Suprapubic skin (tissue), 4 donors: ENCODE results near the gene LGR4. TPM values are rescaled to one million over a fixed set of nuclear protein-coding genes. Genes with fewer than 3 reads are reported as not detected.

ENCODE experiments used
- DNase-seq, 2 donors: peaks; one replicate each; pipeline ENCODE4 v3.0.0-alpha.2; 2019; ENCODE audit warnings: low spot score in 2 of 2
- H3K27ac ChIP-seq: fragments of 200-600 bp; sonication (generic); one replicate; pipeline ENCODE4 v1.5.1; 2019
- H3K27me3 ChIP-seq: fragments of 200-600 bp; sonication (generic); one replicate; pipeline ENCODE4 v1.5.1; 2019
- H3K36me3 ChIP-seq: fragments of 200-600 bp; sonication (generic); one replicate; pipeline ENCODE4 v1.5.1; 2019
- H3K4me1 ChIP-seq: fragments of 200-600 bp; sonication (generic); one replicate; pipeline ENCODE4 v1.5.1; 2019
- H3K4me3 ChIP-seq: fragments of 200-600 bp; sonication (generic); one replicate; pipeline ENCODE4 v1.5.1; 2019; ENCODE audit warnings: mild to moderate bottlenecking
- H3K9me3 ChIP-seq: fragments of 200-600 bp; sonication (generic); one replicate; pipeline ENCODE4 v1.5.1; 2019
- EP300 ChIP-seq: sonication (generic); formaldehyde crosslinking; IDR thresholded peaks from one replicate; pipeline ENCODE4 v1.6.1; 2017; ENCODE audit warnings: antibody characterized with exemption
- POLR2A ChIP-seq, 2 donors: fragments of 450-650 bp; IDR thresholded peaks; one replicate each; pipeline ENCODE4 v1.6.1; 2017; ENCODE audit warnings: antibody characterized with exemption in 2 of 2, mild to moderate bottlenecking in 2 of 2, moderate library complexity in 2 of 2
- POLR2AphosphoS5 ChIP-seq, 3 donors: sonication (generic); formaldehyde crosslinking; IDR thresholded peaks; one replicate each; pipeline ENCODE4 v1.6.1; 2017; ENCODE audit warnings: antibody characterized with exemption in 3 of 3
- WGBS: methylation state at CpG from one replicate; pipeline ENCODE4 v1.1.5; 2018; 5-methylcytosine and 5-hydroxymethylcytosine counted together
- total RNA-seq, 4 donors: library from RNA; depleted of rRNA; stranded (reverse); fragments of >200 nt; gene quantifications; one replicate each; pipeline ENCODE4 v1.1.0, GENCODE V29; 2016
- TF ChIP-seq, protein P1 (sequence below), 2 donors: fragments of 200-600 bp in 1 of 2; fragments of 450-650 bp in 1 of 2; sonication (generic) in 1 of 2; IDR thresholded peaks; one replicate each; pipeline ENCODE4 v1.5.1; 2016 to 2019; ENCODE audit warnings: antibody characterized with exemption in 2 of 2, mild to moderate bottlenecking in 1 of 2, moderate library complexity in 1 of 2

The LGR4 gene
- total RNA-seq, 4 donors from 2014 or later: 54.7 to 143 (median 66.4) TPM

- TF ChIP-seq, protein P1, sequence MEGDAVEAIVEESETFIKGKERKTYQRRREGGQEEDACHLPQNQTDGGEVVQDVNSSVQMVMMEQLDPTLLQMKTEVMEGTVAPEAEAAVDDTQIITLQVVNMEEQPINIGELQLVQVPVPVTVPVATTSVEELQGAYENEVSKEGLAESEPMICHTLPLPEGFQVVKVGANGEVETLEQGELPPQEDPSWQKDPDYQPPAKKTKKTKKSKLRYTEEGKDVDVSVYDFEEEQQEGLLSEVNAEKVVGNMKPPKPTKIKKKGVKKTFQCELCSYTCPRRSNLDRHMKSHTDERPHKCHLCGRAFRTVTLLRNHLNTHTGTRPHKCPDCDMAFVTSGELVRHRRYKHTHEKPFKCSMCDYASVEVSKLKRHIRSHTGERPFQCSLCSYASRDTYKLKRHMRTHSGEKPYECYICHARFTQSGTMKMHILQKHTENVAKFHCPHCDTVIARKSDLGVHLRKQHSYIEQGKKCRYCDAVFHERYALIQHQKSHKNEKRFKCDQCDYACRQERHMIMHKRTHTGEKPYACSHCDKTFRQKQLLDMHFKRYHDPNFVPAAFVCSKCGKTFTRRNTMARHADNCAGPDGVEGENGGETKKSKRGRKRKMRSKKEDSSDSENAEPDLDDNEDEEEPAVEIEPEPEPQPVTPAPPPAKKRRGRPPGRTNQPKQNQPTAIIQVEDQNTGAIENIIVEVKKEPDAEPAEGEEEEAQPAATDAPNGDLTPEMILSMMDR (IDR thresholded peaks at IDR 0.05): no peak
- TF ChIP-seq EP300 (no peak), POLR2A (IDR thresholded peaks at IDR 0.05) (no peak), POLR2AphosphoS5 (IDR thresholded peaks at IDR 0.05) (no peak)
- no peaks in the 10 kb centered on the region for H3K9me3 ChIP-seq
- H3K27me3 ChIP-seq: no peaks in the 10 kb centered on the region
- 97% methylated on average over 2 of the region's 2 CpGs for WGBS
- H3K36me3 ChIP-seq: no peaks in the 10 kb centered on the region
- no peak overlapping the region for H3K4me3 ChIP-seq
- peaks cover 42% of the 10 kb centered on the region for H3K4me1 ChIP-seq
- no peak overlapping the region for H3K27ac ChIP-seq
- DNase-seq: no peak
These were observed 14.4 kb downstream of the LGR4 start for GRCh38 chr11:27458182-27458581.

- H3K36me3 ChIP-seq: no peaks in the 10 kb centered on the region
- H3K27me3 ChIP-seq: no peaks in the 10 kb centered on the region
- peaks cover 44% of the 10 kb centered on the region for H3K4me1 ChIP-seq
- TF ChIP-seq POLR2AphosphoS5 (IDR thresholded peaks at IDR 0.05): no peak
- TF ChIP-seq, protein P1 (IDR thresholded peaks at IDR 0.05): no peak
- no peak for TF ChIP-seq POLR2A (IDR thresholded peaks at IDR 0.05)
- TF ChIP-seq EP300: no peak
- no peaks in the 10 kb centered on the region for H3K9me3 ChIP-seq
- no peak overlapping the region for H3K27ac ChIP-seq
- DNase-seq: no peak
- H3K4me3 ChIP-seq: no peak overlapping the region
These were observed 15.7 kb downstream of the LGR4 start for GRCh38 chr11:27456795-27457329.

DNA sequence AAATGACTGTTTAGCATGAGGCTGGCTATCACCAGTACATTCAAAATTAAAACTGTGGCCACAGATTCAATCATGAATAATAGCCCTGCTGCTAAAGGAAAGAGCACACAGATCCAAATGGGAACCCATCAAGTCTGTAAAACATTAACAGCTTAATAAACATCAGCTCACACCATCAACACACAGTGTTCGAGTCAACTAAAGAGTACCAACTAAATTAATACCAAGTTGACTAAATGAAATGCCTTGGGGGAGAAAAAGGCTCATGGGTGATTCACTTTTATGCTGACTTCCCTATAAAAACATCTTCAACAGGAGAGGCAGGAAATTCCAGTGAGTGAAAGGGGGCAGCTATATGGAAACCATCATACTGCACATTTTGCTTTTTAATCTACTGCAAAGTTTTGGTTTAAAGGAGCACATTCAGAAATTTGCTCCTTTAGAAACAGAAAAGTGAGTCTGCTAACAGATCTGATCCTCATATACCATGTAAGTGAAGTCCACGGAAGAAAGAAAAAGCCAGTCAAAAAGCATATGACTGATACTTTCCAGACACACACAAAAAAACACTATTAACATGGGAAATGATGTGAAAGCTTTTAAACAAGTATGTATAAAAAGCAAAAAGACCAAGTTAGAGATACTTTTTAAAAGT is 16.3 kb downstream of the LGR4 start:
- 34% methylated on average over 2 of the region's 2 CpGs for WGBS
- Histone ChIP-seq H3K4me1 (peaks cover 49% of the 10 kb centered on the region), H3K36me3 (no peaks in the 10 kb centered on the region), H3K4me3 (no peak overlapping the region), H3K27me3 (no peaks in the 10 kb centered on the region), H3K27ac (no peak overlapping the region), H3K9me3 (no peaks in the 10 kb centered on the region)
- DNase-seq: no peak
- TF ChIP-seq POLR2AphosphoS5 (IDR thresholded peaks at IDR 0.05): no peak
- TF ChIP-seq EP300: no peak
- no peak for TF ChIP-seq POLR2A (IDR thresholded peaks at IDR 0.05)

- peaks cover 52% of the 10 kb centered on the region for H3K4me1 ChIP-seq
- H3K27ac ChIP-seq: no peak overlapping the region
- no peaks in the 10 kb centered on the region for H3K36me3 ChIP-seq
- 98% methylated on average over 4 of the region's 4 CpGs for WGBS
- no peaks in the 10 kb centered on the region for H3K27me3 ChIP-seq
- no peak for DNase-seq
- no peaks in the 10 kb centered on the region for H3K9me3 ChIP-seq
- no peak for TF ChIP-seq POLR2AphosphoS5 (IDR thresholded peaks at IDR 0.05)
- TF ChIP-seq, protein P1 (IDR thresholded peaks at IDR 0.05): no peak
- TF ChIP-seq POLR2A (IDR thresholded peaks at IDR 0.05): no peak
- no peak for TF ChIP-seq EP300
- H3K4me3 ChIP-seq: no peak overlapping the region
These were observed 16.9 kb downstream of the LGR4 start for GRCh38 chr11:27455667-27456066.

GRCh38 chr11:27453701-27454100 is 18.9 kb downstream of the LGR4 start:
- no peaks in the 10 kb centered on the region for H3K36me3 ChIP-seq
- peaks cover 49% of the 10 kb centered on the region for H3K4me1 ChIP-seq
- no peaks in the 10 kb centered on the region for H3K9me3 ChIP-seq
- WGBS: 79% methylated on average over 1 of the region's 1 CpG
- H3K27ac ChIP-seq: no peak overlapping the region
- no peaks in the 10 kb centered on the region for H3K27me3 ChIP-seq
- no peak overlapping the region for H3K4me3 ChIP-seq
- no peak for DNase-seq
- TF ChIP-seq POLR2AphosphoS5 (IDR thresholded peaks at IDR 0.05) (no peak), EP300 (no peak), POLR2A (IDR thresholded peaks at IDR 0.05) (no peak)
- TF ChIP-seq, protein P1 (IDR thresholded peaks at IDR 0.05): no peak
